COLO668 (cell line): ENCODE measurements around the gene USPL1.
"Not testable (repeated sequence)": the region's sequence is repeated elsewhere in the genome, so short reads cannot be mapped to it uniquely, and the experiment has no call there.

Experiments
- DNase-seq: peaks from one replicate; lab custom pipeline; 2025; ENCODE audit not compliant: unreplicated experiment; lab: John Stamatoyannopoulos, UW

The USPL1 gene

DNA sequence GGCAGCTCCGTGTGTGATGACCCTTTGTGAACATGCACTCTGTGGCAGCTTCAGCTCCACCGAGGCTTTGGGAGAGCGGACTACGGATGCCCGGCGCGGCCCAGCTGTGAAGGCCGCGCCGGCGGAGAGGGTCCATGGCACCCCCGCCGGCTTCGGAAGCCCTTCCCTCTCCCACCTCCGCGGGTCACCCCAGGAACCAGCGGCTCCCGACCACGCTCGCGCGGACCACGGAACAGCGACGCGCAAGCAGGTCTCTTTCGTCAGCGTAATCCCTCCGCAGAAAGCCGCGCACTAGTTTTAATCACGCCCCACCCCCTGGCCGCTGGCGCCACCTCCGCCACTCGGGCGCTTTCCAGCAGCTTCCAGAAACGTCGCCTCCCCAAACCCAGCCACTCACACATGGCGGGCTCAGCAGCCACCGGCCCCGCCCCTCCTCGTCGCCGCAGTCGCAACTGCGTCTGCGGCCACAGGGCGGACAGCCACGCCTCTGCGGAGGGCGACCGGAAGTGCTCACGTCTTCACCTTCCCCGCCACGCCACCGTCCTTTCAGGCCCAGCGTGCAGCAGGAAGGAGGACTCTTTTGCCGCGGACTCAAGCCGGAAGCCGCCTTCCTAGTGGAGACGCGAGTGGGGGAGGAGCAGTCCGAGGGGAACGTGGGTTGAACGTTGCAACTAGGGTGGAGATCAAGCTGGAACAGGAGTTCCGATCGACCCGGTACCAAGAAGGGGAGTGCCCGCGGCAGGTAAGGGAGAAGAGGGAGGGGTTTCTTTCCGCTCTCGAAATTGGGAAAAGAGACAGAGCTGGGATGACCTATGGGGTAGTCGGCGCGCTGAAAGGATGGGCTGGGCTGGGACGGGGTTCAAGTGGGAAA, at the start of gene USPL1:
USPL1 (plus strand) TSS at position 606 of the 871 bp plus-strand sequence. CDS start 3,221 bp downstream, outside the sequence.
- DNase-seq, result peak; percentile 100

DNA sequence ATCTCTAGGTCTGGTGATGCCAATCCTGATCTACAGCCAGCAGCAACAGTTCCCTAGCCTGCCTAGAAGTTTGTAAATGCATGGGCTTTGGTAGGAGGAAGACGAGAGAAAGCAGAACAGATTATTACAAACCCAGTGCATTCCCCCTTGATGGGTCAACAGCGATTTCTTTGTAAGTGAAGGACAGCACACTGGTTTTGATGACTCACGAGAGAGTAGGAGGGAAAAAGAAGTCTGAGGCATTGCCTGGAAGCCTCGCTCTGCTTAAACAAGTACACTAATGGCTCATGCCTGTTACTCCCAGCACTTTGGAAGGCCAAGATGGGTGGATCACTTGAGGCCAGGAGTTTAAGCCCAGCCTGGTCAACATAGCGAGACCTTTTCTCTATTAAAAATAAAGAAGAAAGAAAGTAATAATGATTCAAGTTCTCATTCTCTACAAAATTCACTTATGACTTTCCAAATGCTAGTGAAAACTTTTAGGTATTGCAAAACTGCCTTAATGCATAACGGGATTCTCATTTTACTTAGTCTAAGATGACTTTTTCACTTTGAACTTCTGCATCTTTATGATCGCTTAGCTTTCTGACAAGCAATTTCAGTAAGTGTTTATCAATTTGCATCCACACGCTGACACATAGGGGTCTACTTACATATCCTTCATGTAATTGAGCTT, 47.7 kb upstream of the USPL1 start:
- no peak for DNase-seq

DNA sequence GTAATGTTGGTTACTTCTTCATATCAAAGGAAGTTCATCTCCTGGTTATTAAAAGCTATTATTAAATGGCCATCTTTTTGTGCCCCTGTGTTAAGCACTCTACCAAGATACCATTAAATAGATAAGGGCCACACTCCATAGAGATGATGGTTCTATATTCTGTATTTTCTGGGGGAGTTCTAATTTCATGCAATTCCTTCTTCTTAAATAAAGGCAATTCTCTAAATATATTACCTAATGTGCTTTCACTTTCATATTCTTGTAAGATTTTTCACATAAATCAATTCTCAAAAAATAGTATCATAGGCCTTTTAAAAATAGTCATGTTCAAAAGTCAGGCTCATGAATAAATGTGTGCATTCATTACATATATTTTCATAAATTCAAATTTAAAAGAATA, 47.0 kb upstream of the USPL1 start:
- no peak for DNase-seq

DNA sequence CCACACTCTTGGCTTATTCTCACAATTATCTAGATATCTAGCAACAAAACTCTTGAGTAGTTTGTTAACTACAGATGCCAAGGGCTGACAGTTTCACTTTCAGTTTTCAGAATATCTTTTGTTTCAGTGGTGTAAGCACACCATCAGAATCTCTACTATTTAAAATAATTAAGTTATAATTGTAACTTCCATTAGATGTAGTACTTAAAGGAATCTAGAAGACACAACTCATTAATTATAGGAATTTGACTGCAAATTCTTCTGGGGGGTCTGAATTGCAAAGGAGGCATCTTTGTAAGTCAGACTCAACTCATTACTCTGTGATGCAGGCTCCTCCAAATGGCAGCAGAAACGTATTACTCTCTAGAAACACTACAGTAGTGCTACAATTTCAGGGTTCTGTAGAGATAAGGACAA, 44.9 kb upstream of the USPL1 start:
- DNase-seq, result no peak

DNA sequence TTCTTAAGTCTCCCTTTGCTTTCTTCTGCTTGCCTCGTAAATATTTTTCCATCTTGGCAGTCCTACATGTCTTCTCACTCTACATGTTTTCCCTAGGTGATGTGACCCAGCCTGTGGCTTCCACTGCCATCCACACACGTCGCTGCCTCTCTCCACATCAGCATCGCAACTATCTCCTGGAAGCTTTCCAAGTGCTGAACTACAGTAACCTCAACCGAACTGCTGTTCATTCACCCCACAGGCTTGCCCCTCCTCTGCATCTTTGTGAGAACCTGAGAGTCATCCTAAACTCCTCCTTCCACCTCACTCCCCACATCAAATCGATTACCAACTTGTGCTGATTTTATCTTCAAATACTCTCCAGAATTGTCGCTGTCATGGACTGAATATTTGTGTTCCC, 41.2 kb upstream of the USPL1 start:
- no peak for DNase-seq

DNA sequence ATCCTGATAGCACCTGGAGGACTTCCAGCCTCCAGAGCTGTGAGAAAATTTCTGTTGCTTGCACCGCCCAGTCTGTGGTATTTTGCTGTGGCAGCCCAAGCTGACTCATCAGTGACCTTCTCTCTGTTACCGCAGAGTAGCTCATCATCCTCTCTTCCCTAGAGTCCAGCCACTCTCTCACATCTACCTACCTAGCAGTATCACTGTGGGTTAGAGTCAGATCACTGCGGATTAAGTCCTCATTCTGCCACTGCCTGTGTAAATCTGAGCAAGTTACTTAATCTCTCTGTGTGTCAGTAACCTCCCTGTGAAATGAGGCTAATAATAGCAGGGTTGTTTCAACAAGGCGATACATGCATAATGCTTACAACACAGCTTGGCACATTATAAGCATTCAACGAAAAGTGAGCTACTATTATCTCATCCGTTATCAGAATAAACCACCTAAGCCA, 40.3 kb upstream of the USPL1 start:
- DNase-seq, result no peak

DNA sequence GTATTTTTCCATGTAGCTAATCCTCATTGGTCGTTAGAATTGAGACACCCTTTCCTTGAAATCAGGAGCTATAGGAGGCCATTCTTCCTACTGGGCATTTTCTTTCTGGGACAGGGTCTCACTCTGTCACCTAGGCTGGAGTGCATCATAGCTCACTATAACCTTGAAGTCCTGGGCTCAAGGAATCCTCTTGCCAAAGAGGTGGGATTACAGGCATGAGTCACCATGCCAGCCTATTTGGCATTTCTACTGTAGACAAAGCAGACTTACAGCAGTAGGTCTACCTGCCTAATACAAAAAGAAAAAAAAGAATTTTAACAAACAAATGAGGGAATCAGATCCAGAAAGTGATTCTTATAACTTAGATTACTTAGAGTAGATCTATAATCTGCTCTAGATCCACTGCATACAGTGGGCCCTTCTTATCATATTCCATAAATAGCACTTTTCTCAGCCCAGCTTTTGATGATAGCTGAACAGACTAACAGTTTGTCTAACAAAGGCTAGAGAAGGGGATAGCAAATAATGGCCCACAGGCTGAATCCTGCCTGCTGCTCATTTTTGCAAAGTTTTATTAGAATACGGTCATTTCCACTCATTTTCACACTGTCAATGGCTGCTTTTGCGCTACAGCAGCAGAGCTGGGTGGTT, 36.7 kb upstream of the USPL1 start:
- no peak for DNase-seq

DNA sequence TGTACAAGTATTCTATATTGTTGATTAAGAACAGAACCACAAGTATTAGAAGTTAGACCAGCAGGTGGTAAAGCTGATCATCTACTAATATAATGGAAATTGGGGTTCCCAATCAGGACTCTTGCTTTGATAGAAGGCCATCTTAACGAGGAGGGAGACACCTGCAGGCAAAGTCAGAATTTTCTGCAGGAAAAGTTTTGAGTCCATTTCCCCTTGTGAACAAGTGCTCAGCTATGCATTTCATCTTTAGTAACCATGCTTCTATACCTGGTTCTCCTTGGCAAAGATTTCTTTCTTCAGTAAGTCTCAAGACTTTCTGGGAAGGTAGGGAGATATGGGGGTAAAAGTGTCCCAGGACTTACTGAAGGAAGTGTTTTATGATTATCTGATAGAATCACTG, 36.1 kb upstream of the USPL1 start:
- DNase-seq, result no peak

DNA sequence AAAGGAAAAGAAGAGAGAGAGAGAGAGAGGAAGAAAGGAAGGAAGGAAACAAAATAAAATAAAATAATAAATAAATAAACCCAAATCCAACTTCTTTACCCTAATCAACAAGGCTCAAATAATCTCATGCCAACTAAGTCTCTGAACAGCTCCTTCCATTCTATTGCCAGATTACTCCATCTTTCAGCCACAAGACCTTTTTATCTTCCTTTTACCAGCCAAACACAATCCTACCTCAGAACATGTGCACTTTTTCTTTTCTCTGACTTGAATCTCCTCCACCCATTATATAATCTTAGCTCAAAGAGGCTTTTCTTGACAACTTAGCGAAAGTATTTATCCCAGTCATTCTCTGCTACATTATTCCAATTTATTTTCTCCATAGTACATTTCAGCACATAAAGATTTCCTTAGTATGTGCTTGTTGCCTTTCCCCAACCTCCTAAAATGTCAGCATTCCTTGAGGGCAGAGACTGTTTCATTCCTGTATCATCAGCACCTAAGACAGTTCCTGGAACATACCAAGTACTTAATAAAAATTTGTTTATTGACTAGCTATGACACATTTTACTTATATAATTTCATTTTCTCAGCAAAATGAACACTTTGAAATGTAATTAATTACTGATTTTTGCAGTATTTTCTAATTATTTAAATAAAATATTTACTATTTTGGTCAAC, 33.5 kb upstream of the USPL1 start:
- DNase-seq, result no peak

DNA sequence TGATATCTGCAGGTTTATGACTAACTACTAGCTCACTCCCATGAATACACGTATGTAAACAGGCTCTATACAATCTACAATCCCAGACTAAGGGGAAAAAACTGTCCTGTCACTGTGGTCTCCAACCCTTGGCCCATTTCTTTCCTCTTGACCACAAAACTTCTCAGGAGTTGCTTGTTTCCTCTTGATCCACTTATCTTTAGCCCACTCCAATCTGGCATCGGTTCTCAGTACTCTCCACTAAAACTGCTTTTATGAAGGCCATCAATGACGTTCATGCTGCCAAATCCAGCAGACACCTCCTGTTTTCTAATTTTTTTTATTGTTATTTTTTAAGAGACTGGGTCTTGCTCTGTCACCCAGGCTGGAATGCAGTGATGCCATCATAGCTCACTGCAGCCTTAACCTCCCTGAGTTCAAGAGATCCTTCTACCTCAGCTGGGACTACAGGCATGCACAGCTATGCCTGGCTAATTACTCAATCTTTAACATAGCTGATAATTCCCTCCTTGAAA, 31.9 kb upstream of the USPL1 start:
- DNase-seq, result no peak

DNA sequence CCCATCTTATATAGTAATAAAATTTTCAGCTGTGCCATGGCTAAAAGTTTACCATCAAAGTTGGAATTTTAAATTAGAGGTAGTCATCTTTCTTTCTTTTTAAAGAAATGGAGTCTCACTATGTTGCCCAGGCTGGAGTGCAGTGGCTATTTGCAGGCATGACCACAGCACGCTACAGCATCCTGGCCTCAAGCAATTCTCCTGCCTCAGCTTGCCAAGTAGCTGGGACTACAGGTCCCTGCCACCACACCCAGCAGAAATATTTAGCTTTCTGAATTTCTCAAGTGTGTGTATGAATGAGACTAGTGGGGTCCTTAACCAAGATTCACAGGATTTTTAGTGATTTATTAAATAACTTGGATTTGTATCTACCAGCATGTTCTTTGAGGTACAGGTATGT, 30.5 kb upstream of the USPL1 start:
- no peak for DNase-seq

DNA sequence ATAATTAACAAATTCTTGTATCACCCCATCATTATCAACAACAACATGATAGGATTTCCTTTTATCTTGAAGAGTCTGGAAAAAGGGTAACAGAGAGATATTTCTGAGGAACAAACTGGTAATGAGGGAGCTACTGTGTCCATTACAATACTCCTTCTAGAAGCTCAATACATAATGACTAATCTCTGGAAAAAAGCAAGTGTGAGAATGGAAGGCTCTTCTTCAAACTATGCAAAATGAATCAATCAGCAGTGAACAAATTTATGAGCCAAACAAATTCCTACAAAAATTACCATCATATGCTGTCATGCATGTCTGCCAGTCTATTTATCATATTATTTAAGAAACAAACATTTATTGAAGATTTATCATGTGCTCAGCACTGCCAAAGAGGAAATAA, 30.0 kb upstream of the USPL1 start:
- no peak for DNase-seq

DNA sequence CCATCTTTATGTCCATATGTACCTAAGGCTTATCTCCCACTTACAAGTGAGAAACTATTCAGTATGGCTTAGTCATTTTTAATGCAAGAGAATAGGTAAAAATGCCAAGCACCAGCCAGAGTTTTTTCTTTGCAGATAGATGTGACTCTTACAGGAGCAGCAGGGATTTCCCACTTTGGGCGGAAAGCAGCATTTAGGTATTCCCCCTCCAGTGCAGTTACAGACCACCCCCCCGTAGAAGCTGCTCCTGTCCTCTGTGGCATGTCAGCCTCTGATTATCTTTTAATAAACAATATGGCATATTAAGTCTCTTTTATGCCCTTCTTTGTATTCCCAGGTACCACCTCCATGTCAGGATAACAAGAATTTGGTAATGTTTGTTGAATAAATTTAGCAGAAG, 24.7 kb upstream of the USPL1 start:
- DNase-seq, result no peak

DNA sequence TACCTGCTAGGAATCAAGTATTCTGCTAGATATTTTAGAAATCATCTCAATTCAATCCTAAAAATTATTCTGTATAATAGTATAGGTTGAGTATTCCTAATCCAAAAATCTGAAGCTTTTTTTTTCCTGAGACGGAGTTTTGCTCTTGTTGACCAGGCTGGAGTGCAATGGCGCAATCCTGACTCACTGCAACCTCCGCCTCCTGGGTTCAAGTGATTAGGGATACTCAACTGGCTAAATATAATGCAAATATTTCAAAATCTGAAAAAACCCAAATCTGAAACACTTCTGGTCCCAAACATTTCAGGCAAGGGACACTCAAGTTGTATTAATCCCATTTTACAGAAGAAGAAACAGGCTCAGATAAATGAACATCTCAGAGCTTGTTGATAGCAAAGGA, 17.2 kb upstream of the USPL1 start:
- DNase-seq, result no peak

DNA sequence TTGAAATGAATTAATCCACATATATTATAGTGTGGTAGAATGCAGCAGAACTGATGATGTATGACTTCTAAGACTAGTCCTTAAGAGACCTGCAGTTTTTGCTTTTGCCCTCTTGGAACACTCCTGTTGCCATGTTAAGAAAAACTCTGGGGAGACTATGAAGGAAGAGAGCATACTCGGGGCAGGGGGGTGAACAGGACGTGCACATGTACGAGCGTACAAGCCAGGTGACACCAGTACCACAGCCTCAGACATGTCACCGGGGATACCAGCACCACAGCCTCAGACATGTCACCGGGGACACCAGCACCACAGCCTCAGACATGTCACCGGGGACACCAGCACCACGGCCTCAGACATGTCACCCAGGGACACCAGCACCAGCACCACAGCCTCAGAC, 15.9 kb upstream of the USPL1 start:
- no peak for DNase-seq

DNA sequence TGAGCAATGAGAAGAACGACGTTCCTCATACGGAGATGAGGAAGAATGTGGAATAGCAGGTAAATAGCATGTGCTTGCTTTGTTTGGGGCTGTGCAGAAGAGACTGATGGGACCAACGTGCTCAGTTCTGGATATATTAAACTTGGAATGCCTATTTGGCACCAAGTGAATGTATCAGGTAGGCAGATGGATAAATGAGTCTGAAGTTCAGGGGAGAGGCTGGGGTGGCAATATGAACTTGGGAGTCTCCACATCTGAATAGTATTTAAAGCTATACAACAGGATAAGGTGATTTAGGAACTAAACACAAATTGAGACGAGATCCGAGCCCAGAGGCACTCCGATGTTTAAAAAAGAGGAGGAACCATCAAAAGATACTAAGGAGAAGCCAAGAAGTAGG, 12.7 kb upstream of the USPL1 start:
- no peak for DNase-seq

DNA sequence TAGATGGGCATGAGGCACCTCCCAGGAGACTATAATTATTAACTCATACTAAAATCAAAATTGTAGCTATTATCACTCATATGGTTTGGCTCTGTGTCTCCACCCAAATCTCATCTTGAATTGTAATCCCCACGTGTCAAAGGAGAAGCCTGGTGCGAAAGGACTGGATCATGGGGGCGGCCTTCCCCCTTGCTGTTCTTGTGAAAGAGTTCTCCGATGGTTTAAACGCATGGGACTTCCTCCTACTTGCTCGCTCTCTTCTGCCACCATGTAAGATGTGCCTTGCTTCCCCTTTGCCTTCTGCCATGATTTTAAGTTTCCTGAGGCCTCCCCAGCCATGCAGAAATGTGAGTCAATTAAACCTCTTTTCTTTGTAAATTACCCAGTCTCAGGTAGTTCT, 10.5 kb upstream of the USPL1 start:
- not testable (repeated sequence) for DNase-seq

DNA sequence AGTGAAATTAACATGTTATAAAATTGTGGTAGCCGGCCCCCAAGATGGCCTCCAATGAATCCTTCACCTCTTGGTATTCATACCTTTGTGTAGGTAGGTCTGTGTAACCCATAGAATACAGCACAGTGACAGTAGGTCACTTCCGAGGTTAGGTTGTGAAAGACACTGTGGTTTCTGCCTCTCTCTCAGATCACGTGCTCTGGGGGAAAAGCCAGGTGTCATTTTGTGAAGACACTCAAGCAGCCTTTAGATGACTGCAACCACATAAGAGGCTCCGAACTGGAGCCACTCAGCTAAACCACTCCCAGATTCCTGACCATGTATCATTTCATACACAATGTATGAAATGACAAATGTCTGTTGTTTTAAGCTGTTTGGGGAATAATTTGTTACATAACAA, 9.8 kb upstream of the USPL1 start:
- peak; percentile 41 for DNase-seq

DNA sequence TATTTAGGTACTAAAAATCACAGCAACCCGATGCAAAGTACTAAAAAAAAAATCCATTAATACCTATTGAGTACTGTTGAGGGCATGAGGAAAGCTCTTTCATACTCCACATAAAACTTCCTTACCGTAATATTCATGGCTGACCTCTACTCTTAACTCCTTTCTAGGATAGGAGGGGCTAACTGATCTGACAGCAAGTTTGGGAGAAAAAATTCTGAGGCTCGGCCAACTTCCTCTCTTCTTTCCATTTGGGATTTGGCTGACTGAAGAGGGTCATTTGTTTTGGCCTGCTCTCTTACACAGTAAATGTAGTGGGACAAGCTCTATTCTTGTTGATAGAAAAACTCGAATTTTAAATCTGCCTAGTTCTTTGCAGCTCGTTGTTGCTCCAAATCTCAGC, 9.4 kb upstream of the USPL1 start:
- no peak for DNase-seq

DNA sequence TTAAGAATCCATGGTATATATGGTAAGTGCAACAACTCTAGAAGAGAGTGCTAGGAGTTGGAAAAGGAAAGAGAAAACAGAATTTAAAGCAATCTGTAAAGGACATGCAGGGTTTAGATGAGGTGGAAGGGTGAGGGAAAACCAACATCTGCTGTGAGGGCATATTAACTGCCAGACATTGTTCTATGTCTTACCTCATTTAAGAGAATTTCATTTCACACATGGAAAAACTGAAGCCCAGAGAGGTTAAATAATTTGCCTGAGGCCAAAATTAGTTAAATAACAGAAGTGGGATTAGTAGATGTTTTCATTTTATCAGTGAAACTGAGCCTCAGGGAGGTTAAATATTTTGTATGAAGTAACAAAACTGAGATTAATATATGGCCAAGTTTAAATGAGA, 7.4 kb upstream of the USPL1 start:
- DNase-seq, result no peak

DNA sequence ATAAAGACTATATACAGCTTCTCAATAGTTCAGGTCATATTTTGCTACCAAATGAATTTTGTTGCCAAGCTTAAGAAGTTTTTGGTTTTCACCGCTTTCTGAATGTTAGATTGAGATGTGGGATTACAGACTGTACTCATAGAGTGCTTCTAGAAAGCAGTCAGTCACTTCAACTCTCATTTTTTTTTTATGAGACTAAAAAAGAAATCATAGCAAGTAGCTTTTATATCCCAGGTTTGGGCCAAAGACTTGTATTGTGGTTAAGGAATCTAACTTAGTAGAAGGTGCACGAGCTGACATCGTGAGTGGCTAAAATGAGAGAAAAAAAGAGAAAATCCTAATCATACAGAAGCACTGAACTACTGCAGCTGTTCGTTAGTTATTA, 2.2 kb upstream of the USPL1 start:
- DNase-seq, result no peak
